ENCODE data around the gene JARID2. TPM values are rescaled to one million over a fixed set of nuclear protein-coding genes. Genes with fewer than 3 reads are reported as not detected.

Gene JARID2
- total RNA-seq, 1 experiment from 2014 or later = 23.6 TPM

GRCh38 chr6:15365273-15365687 lies 119.4 kb downstream of the JARID2 start:
- peaks cover 0 to 5% of the 10 kb centered on the region in 2 experiments; a peak in 1 of 4 replicates for H3K4me1 ChIP-seq (ENCODE audit: control insufficient read depth in 1 of 2, insufficient read depth in 2 of 2, low read length in 2 of 2)
- no peaks in the 10 kb centered on the region for H4K20me1 ChIP-seq (ENCODE audit: insufficient read depth)
- H3K27me3 ChIP-seq (ENCODE audit: insufficient read depth, low read length) = no peaks in the 10 kb centered on the region
- no peaks in the 10 kb centered on the region for H3K9me2 ChIP-seq (ENCODE audit: insufficient read depth)
- H3K4me2 ChIP-seq (ENCODE audit: low read length) = no peak overlapping the region
- H2AFZ ChIP-seq (ENCODE audit: low read depth, low read length, poor library complexity, severe bottlenecking) = no peak overlapping the region
- BruUV-seq (replicated peaks) = no TSS peak
- no peak overlapping the region for H3K27ac ChIP-seq (ENCODE audit: low read depth, low read length)
- no peak overlapping the region for H3K4me3 ChIP-seq (replicated peaks in 1 of 2; ENCODE audit: low read depth in 1 of 2, low read length in 2 of 2)
- intact Hi-C loops (cut with micrococcal nuclease) = no loop called here
- ATAC-seq = no peak
- ChIA-PET RAD21 (ENCODE audit: low non-redundant PET in 1 of 2, low total read pairs in 2 of 2, uncharacterized antibody in 2 of 2, unreplicated experiment in 2 of 2) (no interaction called here), POLR2A (no interaction called here), CTCF (no interaction called here)
- H3K9ac ChIP-seq (ENCODE audit: low read length) = no peak overlapping the region
- H3K36me3 ChIP-seq (ENCODE audit: control insufficient read depth in 1 of 2, insufficient read depth in 2 of 2, low read length in 2 of 2) = no peaks in the 10 kb centered on the region
- TF ChIP-seq, protein P1, sequence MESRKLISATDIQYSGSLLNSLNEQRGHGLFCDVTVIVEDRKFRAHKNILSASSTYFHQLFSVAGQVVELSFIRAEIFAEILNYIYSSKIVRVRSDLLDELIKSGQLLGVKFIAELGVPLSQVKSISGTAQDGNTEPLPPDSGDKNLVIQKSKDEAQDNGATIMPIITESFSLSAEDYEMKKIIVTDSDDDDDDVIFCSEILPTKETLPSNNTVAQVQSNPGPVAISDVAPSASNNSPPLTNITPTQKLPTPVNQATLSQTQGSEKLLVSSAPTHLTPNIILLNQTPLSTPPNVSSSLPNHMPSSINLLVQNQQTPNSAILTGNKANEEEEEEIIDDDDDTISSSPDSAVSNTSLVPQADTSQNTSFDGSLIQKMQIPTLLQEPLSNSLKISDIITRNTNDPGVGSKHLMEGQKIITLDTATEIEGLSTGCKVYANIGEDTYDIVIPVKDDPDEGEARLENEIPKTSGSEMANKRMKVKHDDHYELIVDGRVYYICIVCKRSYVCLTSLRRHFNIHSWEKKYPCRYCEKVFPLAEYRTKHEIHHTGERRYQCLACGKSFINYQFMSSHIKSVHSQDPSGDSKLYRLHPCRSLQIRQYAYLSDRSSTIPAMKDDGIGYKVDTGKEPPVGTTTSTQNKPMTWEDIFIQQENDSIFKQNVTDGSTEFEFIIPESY (IDR thresholded peaks at IDR 0.05; ENCODE audit: extremely low read depth, insufficient replicate concordance, low read length) = no peak
- TF ChIP-seq ZNF274 (IDR thresholded peaks at IDR 0.05; ENCODE audit: low read depth, low read length) = no peak
- no peak for TF ChIP-seq CTCF (IDR thresholded peaks at IDR 0.05 in 2 of 3, conservative IDR thresholded peaks at IDR 0.05 in 1 of 3; ENCODE audit: borderline replicate concordance in 1 of 3, insufficient read depth in 1 of 3, low read depth in 2 of 3, low read length in 2 of 3)
- TF ChIP-seq ZFX (IDR thresholded peaks at IDR 0.05) = no peak
- TF ChIP-seq POLR2AphosphoS5 (IDR thresholded peaks at IDR 0.05; ENCODE audit: low read depth, low read length) = no peak
- no peak for TF ChIP-seq ATF3 (IDR thresholded peaks at IDR 0.05)
- no peak for TF ChIP-seq POLR2A (IDR thresholded peaks at IDR 0.05; ENCODE audit: borderline replicate concordance, extremely low read depth, insufficient read depth, insufficient read length)
- TF ChIP-seq JUND (IDR thresholded peaks at IDR 0.05) = no peak
- peaks cover 82% of the 10 kb centered on the region for H3K79me2 ChIP-seq (ENCODE audit: insufficient read depth, low read length)
- no peak for DNase-seq (ENCODE audit: low read depth, low spot score)
- no peaks in the 10 kb centered on the region for H3K9me3 ChIP-seq (ENCODE audit: control insufficient read depth in 1 of 2, insufficient read depth in 1 of 2, low read depth in 1 of 2, low read length in 2 of 2)
